CD14-positive monocyte (primary cell): ENCODE results near the gene KLHL30. TPM values are rescaled to one million over a fixed set of nuclear protein-coding genes. Genes with fewer than 3 reads are reported as not detected.

Source experiments
- DNase-seq, 3 donors: peaks; one replicate each; pipeline ENCODE4 v3.0.0-alpha.2; 2011 to 2022
- H2AFZ ChIP-seq: 2 replicates; pipeline ENCODE4 v1.6.0; 2012; ENCODE audit warnings: mild to moderate bottlenecking, low read depth, low read length, inconsistent platforms; ENCODE audit not compliant: insufficient read depth, poor library complexity, severe bottlenecking
- H3K27ac ChIP-seq, 2 donors: 1 replicate in 1 of 2; 2 replicates in 1 of 2; pipeline ENCODE4 v1.5.1; 2012 to 2013; ENCODE audit warnings: low read length in 2 of 2, control low read depth in 1 of 2, inconsistent platforms in 1 of 2, low read depth in 1 of 2, mild to moderate bottlenecking in 1 of 2
- H3K27me3 ChIP-seq, 2 donors: one replicate each; pipeline versions ENCODE4 v1.6.0 to v1.6.1; 2011 to 2013; ENCODE audit warnings: low read length in 2 of 2; ENCODE audit not compliant: control insufficient read depth in 2 of 2, insufficient read depth in 2 of 2
- H3K36me3 ChIP-seq, 2 donors: replicated peaks in 1 of 2; 1 replicate in 1 of 2; 2 replicates in 1 of 2; pipeline versions ENCODE4 v1.5.1 to v1.6.1; 2012 to 2013; ENCODE audit warnings: low read length in 2 of 2, control low read depth in 1 of 2, inconsistent platforms in 1 of 2, mild to moderate bottlenecking in 1 of 2; ENCODE audit not compliant: insufficient read depth in 2 of 2, control insufficient read depth in 1 of 2
- H3K4me1 ChIP-seq, 2 donors: 1 replicate in 1 of 2; 2 replicates in 1 of 2; pipeline versions ENCODE4 v1.5.1 to v1.6.1; 2012 to 2013; ENCODE audit warnings: low read length in 2 of 2, control low read depth in 1 of 2, inconsistent platforms in 1 of 2, mild to moderate bottlenecking in 1 of 2, moderate library complexity in 1 of 2; ENCODE audit not compliant: insufficient read depth in 2 of 2, control insufficient read depth in 1 of 2
- H3K4me2 ChIP-seq: replicated peaks from 2 replicates; pipeline ENCODE3; 2012; ENCODE audit warnings: low read length, moderate library complexity, mild to moderate bottlenecking; ENCODE audit not compliant: poor library complexity, severe bottlenecking; ENCODE audit errors: extremely low read depth
- H3K4me3 ChIP-seq, 3 experiments: fragments of 200-600 bp in 1 of 3; sonication (generic) in 1 of 3; replicated peaks in 1 of 3; 1 replicate in 2 of 3; 2 replicates in 1 of 3; pipeline ENCODE4 v1.5.1; 2011 to 2013; ENCODE audit warnings: low read length in 3 of 3, mild to moderate bottlenecking in 3 of 3, control low read depth in 2 of 3, low read depth in 2 of 3, inconsistent platforms in 1 of 3, moderate library complexity in 1 of 3
- H3K79me2 ChIP-seq: 2 replicates; pipeline ENCODE4 v1.6.0; 2012; ENCODE audit warnings: mild to moderate bottlenecking, control low read depth, inconsistent platforms, low read length, moderate library complexity; ENCODE audit not compliant: insufficient read depth
- H3K9ac ChIP-seq: 2 replicates; pipeline ENCODE4 v1.6.0; 2017; ENCODE audit warnings: low read length, mild to moderate bottlenecking; ENCODE audit not compliant: insufficient read depth, poor library complexity, severe bottlenecking
- H3K9me3 ChIP-seq, 2 donors: replicated peaks in 1 of 2; 1 replicate in 1 of 2; 2 replicates in 1 of 2; pipeline versions ENCODE4 v1.5.1 to v1.6.1; 2012 to 2013; ENCODE audit warnings: low read length in 2 of 2, control low read depth in 1 of 2; ENCODE audit not compliant: control insufficient read depth in 1 of 2, insufficient read depth in 1 of 2
- H4K20me1 ChIP-seq: 2 replicates; pipeline ENCODE4 v1.6.0; 2012; ENCODE audit warnings: mild to moderate bottlenecking, low read length, control low read depth, moderate library complexity; ENCODE audit not compliant: insufficient read depth
- H3K27ac Mint-ChIP-seq, 7 donors: one replicate each; pipeline ENCODE4 v1.8.0; 2020; ENCODE audit warnings: mild to moderate bottlenecking in 7 of 7, mixed read lengths in 7 of 7, moderate library complexity in 6 of 7, inconsistent platforms in 2 of 7
- H3K27me3 Mint-ChIP-seq, 3 donors: one replicate each; pipeline ENCODE4 v1.8.0; 2021 to 2022; ENCODE audit warnings: low read depth in 3 of 3, mild to moderate bottlenecking in 3 of 3, mixed read lengths in 3 of 3, moderate library complexity in 3 of 3, inconsistent platforms in 1 of 3
- H3K36me3 Mint-ChIP-seq, 2 donors: one replicate each; pipeline ENCODE4 v1.8.0; 2020; ENCODE audit warnings: mixed read lengths in 2 of 2, inconsistent platforms in 1 of 2, mild to moderate bottlenecking in 1 of 2
- H3K4me1 Mint-ChIP-seq: one replicate; pipeline ENCODE4 v1.8.0; 2020; ENCODE audit warnings: mild to moderate bottlenecking, mixed read lengths
- H3K4me3 Mint-ChIP-seq, 2 donors: one replicate each; pipeline ENCODE4 v1.8.0; 2020; ENCODE audit warnings: mild to moderate bottlenecking in 2 of 2, mixed read lengths in 2 of 2, moderate library complexity in 1 of 2
- H3K9me3 Mint-ChIP-seq, 7 donors: one replicate each; pipeline ENCODE4 v1.8.0; 2020 to 2022; ENCODE audit warnings: mixed read lengths in 7 of 7, mild to moderate bottlenecking in 6 of 7, moderate library complexity in 6 of 7, inconsistent platforms in 2 of 7
- CTCF ChIP-seq: fragments of 200-600 bp; IDR thresholded peaks from one replicate; pipeline ENCODE4 v1.8.0; 2022; ENCODE audit warnings: antibody characterized with exemption, mild to moderate bottlenecking
- WGBS: methylation state at CpG from one replicate; pipeline ENCODE4 v1.1.5; 2013; ENCODE audit warnings: missing lambda C conversion rate; ENCODE audit not compliant: insufficient coverage; 5-methylcytosine and 5-hydroxymethylcytosine counted together
- intact Hi-C, 2 donors: fragments of 100-400 bp; cut with micrococcal nuclease; formaldehyde crosslinking; loops; one replicate each; pipeline versions ENCODE4 v1.15.0 to v1.15.1; 2023
- polyA plus RNA-seq, 3 donors: library from polyadenylated mRNA; depleted of rRNA in 1 of 3; unstranded in 2 of 3; stranded (reverse) in 1 of 3; fragments of 300-500 nt in 2 of 3; fragments of >200 nt in 1 of 3; fragmentation: Illumina TruSeq in 2 of 3; gene quantifications; 1 replicate in 2 of 3; 2 replicates in 1 of 3; pipeline ENCODE4 v1.2.3, GENCODE V29; 2012 to 2021

The KLHL30 gene
- polyA plus RNA-seq, 3 donors: 0.01 to 0.14 TPM; not detected in 1

- H3K4me3 Mint-ChIP-seq: no peak overlapping the region
- DNase-seq: no peak
Observed at GRCh38 chr2:238166391-238167343, 28.2 kb downstream of the KLHL30 start.

GRCh38 chr2:238167344-238167715 is 28.9 kb downstream of the KLHL30 start:
- H3K79me2 ChIP-seq: no peaks in the 10 kb centered on the region
- H3K9me3 ChIP-seq: no peaks in the 10 kb centered on the region
- intact Hi-C loops: no loop called here
- WGBS: 96% methylated on average over 7 of the region's 7 CpGs
- no peak overlapping the region for H3K27ac Mint-ChIP-seq
- no peak for TF ChIP-seq CTCF
- no peaks in the 10 kb centered on the region for H4K20me1 ChIP-seq
- peaks cover 0 to 6% (median 0%) of the 10 kb centered on the region in 7 donors for H3K9me3 Mint-ChIP-seq
- no peak overlapping the region for H3K4me2 ChIP-seq
- DNase-seq: no peak
- H3K4me1 Mint-ChIP-seq: peaks cover 7% of the 10 kb centered on the region
- no peaks in the 10 kb centered on the region for H3K4me1 ChIP-seq
- peaks cover 36 to 48% of the 10 kb centered on the region in 2 donors for H3K36me3 ChIP-seq
- H3K9ac ChIP-seq: no peak overlapping the region
- H3K27ac ChIP-seq: no peak overlapping the region
- H3K27me3 ChIP-seq: peaks cover 0 to 20% of the 10 kb centered on the region in 2 donors
- peaks cover 44 to 51% of the 10 kb centered on the region in 2 donors for H3K36me3 Mint-ChIP-seq
- no peak overlapping the region for H2AFZ ChIP-seq
- no peak overlapping the region for H3K4me3 Mint-ChIP-seq
- peaks cover 26 to 33% (median 29%) of the 10 kb centered on the region in 3 donors for H3K27me3 Mint-ChIP-seq
- H3K4me3 ChIP-seq: no peak overlapping the region

More at GRCh38 chr2:238166391-238167343, 28.2 kb downstream of the KLHL30 start:
- no peak for TF ChIP-seq CTCF
- peaks cover 30 to 38% (median 31%) of the 10 kb centered on the region in 3 donors for H3K27me3 Mint-ChIP-seq
- no peaks in the 10 kb centered on the region for H4K20me1 ChIP-seq
- H3K36me3 ChIP-seq: peaks cover 29 to 42% of the 10 kb centered on the region in 2 donors
- H2AFZ ChIP-seq: no peak overlapping the region
- H3K36me3 Mint-ChIP-seq: peaks cover 37 to 45% of the 10 kb centered on the region in 2 donors
- peaks cover 7% of the 10 kb centered on the region for H3K4me1 Mint-ChIP-seq
- no peak overlapping the region for H3K4me3 ChIP-seq
- H3K4me2 ChIP-seq: no peak overlapping the region
- no peak overlapping the region for H3K27ac ChIP-seq
- no peaks in the 10 kb centered on the region for H3K79me2 ChIP-seq
- intact Hi-C loops: no loop called here
- H3K9me3 ChIP-seq: no peaks in the 10 kb centered on the region
- no peaks in the 10 kb centered on the region for H3K4me1 ChIP-seq
- H3K9ac ChIP-seq: no peak overlapping the region
- peaks cover 0 to 6% (median 0%) of the 10 kb centered on the region in 7 donors for H3K9me3 Mint-ChIP-seq
- no peak overlapping the region for H3K27ac Mint-ChIP-seq
- H3K27me3 ChIP-seq: peaks cover 0 to 23% of the 10 kb centered on the region in 2 donors
- WGBS: 88% methylated on average over 24 of the region's 24 CpGs
